Measurements from ENCODE around the gene KCNMA1. TPM values are rescaled to one million over a fixed set of nuclear protein-coding genes. Genes with fewer than 3 reads are reported as not detected.

The KCNMA1 gene
- total and polyA plus RNA-seq, 8 donors: 0.92 to 155 (median 54.3) TPM

GRCh38 chr10:76942628-76943416 is 694.8 kb downstream of the KCNMA1 start:
- H3K4me3 ChIP-seq: no peak overlapping the region
- no peak for DNase-seq
- no peaks in the 10 kb centered on the region for H3K9me3 ChIP-seq
- no peaks in the 10 kb centered on the region for H3K27me3 ChIP-seq
- TF ChIP-seq CTCF (IDR thresholded peaks at IDR 0.05) (no peak), POLR2A (IDR thresholded peaks at IDR 0.05) (no peak), POLR2AphosphoS5 (IDR thresholded peaks at IDR 0.05) (no peak), EP300 (IDR thresholded peaks at IDR 0.05) (no peak)
- intact Hi-C loops (cut with DNase I; ENCODE audit: low total_unique reads): no loop called here
- WGBS, 5 donors: 69 to 76% (median 71%) methylated on average over 8 of the region's 8 CpGs
- H3K36me3 ChIP-seq: peaks cover 0 to 20% (median 2%) of the 10 kb centered on the region in 4 donors
- H3K4me1 ChIP-seq: peaks cover 0 to 19% (median 0%) of the 10 kb centered on the region in 4 donors
- H3K27ac ChIP-seq: no peak overlapping the region

DNA sequence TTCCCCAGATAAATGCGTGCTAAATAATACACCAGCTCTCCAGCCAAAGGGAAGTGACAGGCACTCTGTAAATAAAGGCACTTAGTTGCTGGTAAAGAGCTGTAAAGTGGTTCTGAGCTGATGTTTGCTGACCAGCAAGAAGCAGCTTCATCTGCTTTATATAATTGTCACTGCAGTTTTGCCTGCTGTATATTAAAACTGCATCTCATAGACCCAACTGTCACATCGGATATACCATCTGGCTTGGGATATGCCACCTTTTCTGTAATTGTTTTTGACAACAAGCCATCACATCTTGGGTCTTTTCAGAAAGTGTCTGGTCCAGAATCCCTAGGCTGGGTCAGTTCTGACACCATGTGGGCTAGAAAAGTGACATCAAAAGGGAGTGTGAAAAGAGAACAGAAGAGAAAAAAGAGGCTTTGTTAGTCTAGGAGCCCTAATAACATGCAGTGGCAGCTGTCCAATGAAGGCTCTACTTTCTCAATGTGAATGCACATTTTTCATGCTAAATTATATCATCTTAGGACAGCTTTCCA is 697.6 kb downstream of the KCNMA1 start:
- Histone ChIP-seq H3K4me1 (peaks cover 0 to 38% (median 4%) of the 10 kb centered on the region in 4 donors), H3K27me3 (no peaks in the 10 kb centered on the region), H3K27ac (peak overlapping the region in 1 of 5 donors; percentile 20), H3K4me3 (no peak overlapping the region), H3K9me3 (no peaks in the 10 kb centered on the region), H3K36me3 (peaks cover 0 to 13% (median 2%) of the 10 kb centered on the region in 4 donors)
- 41 to 48% (median 44%) methylated on average over 2 of the region's 2 CpGs for WGBS, 5 donors
- intact Hi-C loops (cut with DNase I; ENCODE audit: low total_unique reads): no loop called here
- TF ChIP-seq POLR2AphosphoS5 (IDR thresholded peaks at IDR 0.05): no peak
- TF ChIP-seq EP300 (IDR thresholded peaks at IDR 0.05): no peak
- no peak for TF ChIP-seq POLR2A (IDR thresholded peaks at IDR 0.05)
- no peak for TF ChIP-seq CTCF (IDR thresholded peaks at IDR 0.05)
- DNase-seq: peak in 1 of 2 donors; percentile 58

- peak in 1 of 2 donors; percentile 25 for DNase-seq
- peak overlapping the region in 1 of 5 donors; percentile 30 for H3K27ac ChIP-seq
- H3K9me3 ChIP-seq: no peaks in the 10 kb centered on the region
- TF ChIP-seq POLR2AphosphoS5 (IDR thresholded peaks at IDR 0.05) (no peak), POLR2A (IDR thresholded peaks at IDR 0.05) (no peak), CTCF (IDR thresholded peaks at IDR 0.05) (no peak), EP300 (IDR thresholded peaks at IDR 0.05) (no peak)
- H3K27me3 ChIP-seq: no peaks in the 10 kb centered on the region
- intact Hi-C loops (cut with DNase I; ENCODE audit: low total_unique reads): no loop called here
- H3K4me1 ChIP-seq: peaks cover 0 to 38% (median 4%) of the 10 kb centered on the region in 4 donors
- H3K36me3 ChIP-seq: no peaks in the 10 kb centered on the region
- 21 to 34% (median 31%) methylated on average over 2 of the region's 2 CpGs for WGBS, 5 donors
- H3K4me3 ChIP-seq: no peak overlapping the region
Measured at GRCh38 chr10:76937181-76937600, 700.4 kb downstream of the KCNMA1 start.

DNA sequence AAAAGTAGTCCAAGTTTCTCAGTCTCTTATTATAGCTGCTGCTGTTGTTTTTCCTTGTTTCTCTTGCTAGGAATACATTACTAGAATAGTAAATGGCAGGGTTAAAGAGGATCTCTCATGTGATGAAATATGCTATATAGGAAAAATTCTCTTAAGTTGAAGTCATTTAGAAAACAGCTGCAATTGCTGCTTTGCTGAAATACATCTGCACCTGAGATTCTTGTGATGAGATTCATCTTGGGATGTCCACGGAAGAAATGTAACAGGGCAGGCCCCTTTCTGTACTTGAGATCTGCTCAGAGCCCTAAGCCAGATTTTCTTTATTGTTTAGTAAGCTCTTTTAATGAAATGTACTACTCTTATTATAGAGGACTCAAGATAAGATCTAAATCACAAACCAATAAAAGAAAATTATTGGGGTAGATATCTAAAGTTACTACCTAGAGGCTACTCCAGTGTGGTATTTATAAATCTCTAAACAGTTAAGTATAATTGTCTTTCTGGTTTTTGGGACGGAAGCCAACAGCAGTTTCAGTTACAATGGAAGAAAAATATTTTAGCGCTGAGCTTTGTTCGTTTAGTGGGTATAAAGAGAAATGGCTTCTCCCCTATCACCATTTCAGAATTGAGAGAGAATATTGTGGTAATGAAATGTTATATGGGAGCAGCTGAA is 701.5 kb downstream of the KCNMA1 start:
- TF ChIP-seq CTCF (IDR thresholded peaks at IDR 0.05) (no peak), POLR2AphosphoS5 (IDR thresholded peaks at IDR 0.05) (no peak), POLR2A (IDR thresholded peaks at IDR 0.05) (no peak), EP300 (IDR thresholded peaks at IDR 0.05) (no peak)
- no peak for DNase-seq
- no peaks in the 10 kb centered on the region for H3K9me3 ChIP-seq
- WGBS, 5 donors: 54 to 69% (median 66%) methylated on average over 4 of the region's 4 CpGs
- no peaks in the 10 kb centered on the region for H3K36me3 ChIP-seq
- H3K27me3 ChIP-seq: no peaks in the 10 kb centered on the region
- intact Hi-C loops (cut with DNase I; ENCODE audit: low total_unique reads): no loop called here
- H3K4me1 ChIP-seq: peaks cover 0 to 38% (median 4%) of the 10 kb centered on the region in 4 donors
- H3K4me3 ChIP-seq: no peak overlapping the region
- H3K27ac ChIP-seq: no peak overlapping the region
